ENCODE data around the gene NAALADL2. TPM values are rescaled to one million over a fixed set of nuclear protein-coding genes. Genes with fewer than 3 reads are reported as not detected.

Gene NAALADL2
- total and polyA plus RNA-seq, 2 of the 8 experiments (the other 6 are each of a cell fraction or from before 2014, with no cell fraction given) = 0.12 to 0.22 TPM

DNA sequence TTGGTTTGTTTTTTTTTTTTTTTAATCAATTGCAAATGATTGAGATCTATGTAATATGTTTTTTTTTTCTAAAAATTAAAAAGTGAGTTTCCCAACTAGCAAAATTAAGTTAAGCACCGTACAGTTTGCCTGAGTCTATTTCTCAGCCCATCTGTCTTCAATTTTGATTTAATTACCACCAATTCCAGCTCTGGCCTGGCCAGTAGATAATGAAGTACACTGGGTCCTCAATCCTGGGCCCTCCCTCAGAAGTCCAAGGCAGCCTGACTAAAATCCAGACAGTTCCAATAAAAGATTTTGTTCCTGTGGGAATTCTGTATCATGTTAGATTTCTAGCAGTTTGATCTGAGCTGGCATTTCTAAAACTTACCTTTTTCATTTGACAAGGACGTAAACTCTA, 887.2 kb downstream of the NAALADL2 start:
- no peaks in the 10 kb centered on the region for H3K27me3 ChIP-seq (replicated peaks in 1 of 4; ENCODE audit: control insufficient read depth in 3 of 4, extremely low read depth in 1 of 4, insufficient read depth in 3 of 4, low read length in 3 of 4)
- H3K36me3 ChIP-seq (ENCODE audit: control insufficient read depth in 2 of 4, insufficient read depth in 4 of 4, low read length in 3 of 4) = no peaks in the 10 kb centered on the region; a peak in 1 of 8 replicates
- H3K23ac ChIP-seq (ENCODE audit: insufficient read length) = no peak overlapping the region
- no peak overlapping the region for H3K9ac ChIP-seq (replicated peaks in 1 of 4; ENCODE audit: extremely low read depth in 1 of 4, low read depth in 3 of 4, low read length in 3 of 4)
- H4K8ac ChIP-seq (ENCODE audit: extremely low read depth, insufficient read depth, low read length) = no peak overlapping the region
- H4K91ac ChIP-seq (replicated peaks; ENCODE audit: insufficient read length, low read length) = no peak overlapping the region
- no peak overlapping the region for H3K4ac ChIP-seq (replicated peaks; ENCODE audit: insufficient read length, low read depth, low read length)
- no peaks in the 10 kb centered on the region for H4K20me1 ChIP-seq (replicated peaks in 1 of 2; ENCODE audit: control insufficient read depth in 1 of 2, insufficient read depth in 2 of 2, low read length in 2 of 2)
- no peak overlapping the region for H3K4me3 ChIP-seq (ENCODE audit: extremely low read depth in 1 of 4, insufficient read depth in 2 of 4, low read depth in 3 of 4, low read length in 4 of 4)
- H2AFZ ChIP-seq (ENCODE audit: low read length) = no peak overlapping the region
- no peak overlapping the region for H2BK15ac ChIP-seq (ENCODE audit: low read length)
- WGBS, 2 experiments (ENCODE audit: extremely low coverage in 1 of 2, insufficient coverage in 1 of 2, insufficient read length in 1 of 2, insufficient replicate concordance in 2 of 2, low coverage in 1 of 2, low lambda C conversion rate in 2 of 2, missing lambda C conversion rate in 1 of 2) = 98% methylated on average over 2 of the region's 2 CpGs; no CpG with 5 or more reads in 1 of the 2 experiments
- no peak overlapping the region for H2BK5ac ChIP-seq (ENCODE audit: low read depth, low read length)
- H2BK12ac ChIP-seq (ENCODE audit: low read depth, low read length) = no peak overlapping the region
- H3K4me2 ChIP-seq (ENCODE audit: insufficient read depth in 1 of 2, low read depth in 2 of 2, low read length in 2 of 2) = no peak overlapping the region
- no peak overlapping the region for H3K56ac ChIP-seq (replicated peaks; ENCODE audit: insufficient read length, low read depth, low read length)
- H3K18ac ChIP-seq (ENCODE audit: extremely low read depth, low read length) = no peak overlapping the region
- TF ChIP-seq SIX5 (IDR thresholded peaks at IDR 0.05; ENCODE audit: low read depth, low read length) (no peak), RAD21 (IDR thresholded peaks at IDR 0.05 in 1 of 2, conservative IDR thresholded peaks at IDR 0.05 in 1 of 2; ENCODE audit: low read depth in 2 of 2, low read length in 2 of 2) (no peak), SP1 (IDR thresholded peaks at IDR 0.05; ENCODE audit: low read depth, low read length) (no peak), SRF (IDR thresholded peaks at IDR 0.05; ENCODE audit: low read depth, low read length) (no peak)
- TF ChIP-seq, protein P1, sequence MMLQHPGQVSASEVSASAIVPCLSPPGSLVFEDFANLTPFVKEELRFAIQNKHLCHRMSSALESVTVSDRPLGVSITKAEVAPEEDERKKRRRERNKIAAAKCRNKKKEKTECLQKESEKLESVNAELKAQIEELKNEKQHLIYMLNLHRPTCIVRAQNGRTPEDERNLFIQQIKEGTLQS (IDR thresholded peaks at IDR 0.05; ENCODE audit: insufficient read depth, low read depth, low read length) = no peak
- TF ChIP-seq, protein P2, sequence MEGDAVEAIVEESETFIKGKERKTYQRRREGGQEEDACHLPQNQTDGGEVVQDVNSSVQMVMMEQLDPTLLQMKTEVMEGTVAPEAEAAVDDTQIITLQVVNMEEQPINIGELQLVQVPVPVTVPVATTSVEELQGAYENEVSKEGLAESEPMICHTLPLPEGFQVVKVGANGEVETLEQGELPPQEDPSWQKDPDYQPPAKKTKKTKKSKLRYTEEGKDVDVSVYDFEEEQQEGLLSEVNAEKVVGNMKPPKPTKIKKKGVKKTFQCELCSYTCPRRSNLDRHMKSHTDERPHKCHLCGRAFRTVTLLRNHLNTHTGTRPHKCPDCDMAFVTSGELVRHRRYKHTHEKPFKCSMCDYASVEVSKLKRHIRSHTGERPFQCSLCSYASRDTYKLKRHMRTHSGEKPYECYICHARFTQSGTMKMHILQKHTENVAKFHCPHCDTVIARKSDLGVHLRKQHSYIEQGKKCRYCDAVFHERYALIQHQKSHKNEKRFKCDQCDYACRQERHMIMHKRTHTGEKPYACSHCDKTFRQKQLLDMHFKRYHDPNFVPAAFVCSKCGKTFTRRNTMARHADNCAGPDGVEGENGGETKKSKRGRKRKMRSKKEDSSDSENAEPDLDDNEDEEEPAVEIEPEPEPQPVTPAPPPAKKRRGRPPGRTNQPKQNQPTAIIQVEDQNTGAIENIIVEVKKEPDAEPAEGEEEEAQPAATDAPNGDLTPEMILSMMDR (IDR thresholded peaks at IDR 0.05; ENCODE audit: control extremely low read depth in 1 of 3, insufficient read depth in 1 of 3, low read depth in 1 of 3, low read length in 3 of 3) = no peak
- no peaks in the 10 kb centered on the region for H3K4me1 ChIP-seq (replicated peaks in 1 of 4; ENCODE audit: control insufficient read depth in 3 of 4, insufficient read depth in 4 of 4, low read length in 3 of 4)
- POLR2A ChIA-PET (ENCODE audit: partially characterized antibody) = no interaction called here
- H3K79me2 ChIP-seq (ENCODE audit: control insufficient read depth in 1 of 2, insufficient read depth in 2 of 2, low read length in 2 of 2) = no peaks in the 10 kb centered on the region
- H3K9me3 ChIP-seq (ENCODE audit: insufficient read depth in 2 of 2, low read depth in 1 of 2, low read length in 1 of 2) = no peaks in the 10 kb centered on the region
- H2AK5ac ChIP-seq (ENCODE audit: low read depth, low read length) = no peak overlapping the region
- DNase-seq (ENCODE audit: low read depth in 1 of 2, low spot score in 2 of 2) (no peak), FAIRE-seq (no peak)
- CTCF ChIA-PET (ENCODE audit: partially characterized antibody) = interaction anchor here (0.6 kb wide), 1 partner anchor 231 kb away, joined by 3 read pairs; no protein-coding TSS in a partner anchor
- H3K79me1 ChIP-seq (ENCODE audit: low read depth, low read length) = no peaks in the 10 kb centered on the region
- H3K23me2 ChIP-seq (ENCODE audit: low read depth, low read length) = no peaks in the 10 kb centered on the region
- H4K5ac ChIP-seq (ENCODE audit: insufficient read length, low read depth, low read length) = no peak overlapping the region
- no peak overlapping the region for H2BK20ac ChIP-seq (ENCODE audit: low read length)
- H2BK120ac ChIP-seq (replicated peaks; ENCODE audit: low read depth, low read length) = no peak overlapping the region
- no peak overlapping the region for H3K14ac ChIP-seq (ENCODE audit: insufficient read length)
- no peak overlapping the region for H3K27ac ChIP-seq (ENCODE audit: low read depth, low read length)
